GM10266 (cell line): ENCODE data around the gene MFSD2A.
A peak's percentile ranks its signal among the peaks of the same experiment; 100 is the strongest.
"Not testable (repeated sequence)": the region's sequence is repeated elsewhere in the genome, so short reads cannot be mapped to it uniquely, and the experiment has no call there.

Experiments
- DNase-seq: peaks from one replicate; pipeline ENCODE4 v3.0.0; 2012; ENCODE audit errors: extremely low spot score
- CTCF ChIP-seq: IDR thresholded peaks from 2 replicates; pipeline ENCODE4 v1.5.1; 2012; ENCODE audit warnings: mild to moderate bottlenecking, low read depth; ENCODE audit not compliant: control insufficient read depth, insufficient read depth; ENCODE audit errors: missing control alignments

MFSD2A gene

GRCh38 chr1:39996396-39997004 is 41.6 kb downstream of the MFSD2A start:
- no peak for TF ChIP-seq CTCF
- no peak for DNase-seq

- DNase-seq: no peak
- TF ChIP-seq CTCF: no peak
These were observed 46.5 kb downstream of the MFSD2A start for GRCh38 chr1:40001456-40001855.

- peak; percentile 73 for DNase-seq
- TF ChIP-seq CTCF: no peak
These were observed 48.5 kb downstream of the MFSD2A start for GRCh38 chr1:40003156-40004093.

- TF ChIP-seq CTCF: no peak
- DNase-seq: no peak
These were observed 49.9 kb downstream of the MFSD2A start for GRCh38 chr1:40004857-40005256.

- DNase-seq: not testable (repeated sequence)
These were observed 52.6 kb downstream of the MFSD2A start for GRCh38 chr1:40007481-40008034.

GRCh38 chr1:40011198-40011597 is 56.3 kb downstream of the MFSD2A start:
- DNase-seq: no peak
- no peak for TF ChIP-seq CTCF

GRCh38 chr1:40014253-40014706 is 59.3 kb downstream of the MFSD2A start:
- no peak for DNase-seq
- TF ChIP-seq CTCF: no peak
